Stimulated activated CD4-positive, alpha-beta T cell treated with anti-CD3 and anti-CD28 coated beads, TNF-alpha, amount 100 ng/mL, for 4 hours (primary cell): ENCODE results near the gene PDPR.
"Not testable (repeated sequence)": the region's sequence is repeated elsewhere in the genome, so short reads cannot be mapped to it uniquely, and the experiment has no call there.

Experiments
- DNase-seq, 3 experiments: peaks; one replicate each; pipeline ENCODE4 v3.0.0-alpha.2; 2020; ENCODE audit warnings: low read depth in 3 of 3

PDPR gene

DNA sequence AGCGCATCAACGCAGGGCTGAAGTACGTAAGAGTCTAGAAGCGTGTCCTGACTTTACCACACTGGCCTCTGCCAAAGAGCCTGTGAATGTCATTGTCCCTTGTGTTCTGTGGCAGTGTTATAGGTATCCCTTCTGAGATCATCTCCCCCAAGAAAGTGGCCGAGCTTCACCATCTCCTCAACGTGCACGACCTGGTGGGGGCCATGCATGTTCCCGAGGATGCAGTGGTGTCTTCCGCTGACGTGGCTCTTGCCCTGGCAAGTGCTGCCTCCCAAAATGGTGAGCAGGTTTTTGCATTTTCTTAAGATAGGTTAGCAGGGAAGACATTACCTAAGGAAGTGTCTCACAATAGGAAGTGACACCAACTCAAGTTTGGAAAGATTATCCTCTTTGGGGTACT, 14.7 kb downstream of the PDPR start:
- not testable (repeated sequence) for DNase-seq

DNA sequence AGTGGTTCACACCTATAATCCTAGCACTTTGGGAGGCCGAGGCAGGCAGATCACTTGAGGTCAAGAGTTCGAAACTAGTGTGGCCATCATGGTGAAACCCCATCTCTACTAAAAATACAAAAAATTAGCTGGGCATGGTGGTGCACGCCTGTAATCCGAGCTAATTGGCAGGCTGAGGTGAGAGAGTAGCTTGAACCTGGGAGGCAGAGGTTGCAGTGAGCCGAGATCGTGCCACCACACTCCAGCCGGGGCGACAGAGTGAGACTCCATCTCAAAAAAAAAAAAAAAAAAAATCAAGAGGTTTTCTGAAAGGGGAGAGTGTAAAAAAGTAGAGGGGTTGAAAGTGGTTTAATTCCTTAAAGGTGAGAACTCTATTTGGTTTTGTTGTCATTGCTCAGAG, 21.7 kb downstream of the PDPR start:
- not testable (repeated sequence) for DNase-seq

- DNase-seq = not testable (repeated sequence)
Observed at GRCh38 chr16:70136595-70136994, 22.5 kb downstream of the PDPR start.

DNA sequence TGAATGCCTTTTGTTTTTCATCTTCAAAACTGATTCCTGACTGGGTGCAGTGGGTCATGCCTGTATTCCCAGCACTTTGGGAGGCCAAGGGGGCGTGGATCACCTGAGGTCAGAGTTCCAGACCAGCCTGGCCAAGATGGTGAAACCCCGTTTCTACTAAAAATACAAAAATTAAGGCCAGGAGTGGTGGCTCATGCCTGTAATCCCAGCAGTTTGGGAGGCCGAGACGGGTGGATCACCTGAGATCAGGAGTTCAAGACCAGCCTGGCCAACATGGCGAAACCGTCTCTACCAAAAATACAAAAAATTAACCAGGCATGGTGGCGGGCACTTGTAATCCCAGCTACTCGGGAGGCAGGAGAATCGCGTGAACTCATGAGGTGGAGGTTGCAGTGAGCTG, 28.6 kb downstream of the PDPR start:
- not testable (repeated sequence) for DNase-seq

GRCh38 chr16:70143231-70143895, 29.2 kb downstream of the PDPR start:
- not testable (repeated sequence) for DNase-seq

- not testable (repeated sequence) for DNase-seq
Observed at GRCh38 chr16:70147853-70148252, 33.7 kb downstream of the PDPR start.

DNA sequence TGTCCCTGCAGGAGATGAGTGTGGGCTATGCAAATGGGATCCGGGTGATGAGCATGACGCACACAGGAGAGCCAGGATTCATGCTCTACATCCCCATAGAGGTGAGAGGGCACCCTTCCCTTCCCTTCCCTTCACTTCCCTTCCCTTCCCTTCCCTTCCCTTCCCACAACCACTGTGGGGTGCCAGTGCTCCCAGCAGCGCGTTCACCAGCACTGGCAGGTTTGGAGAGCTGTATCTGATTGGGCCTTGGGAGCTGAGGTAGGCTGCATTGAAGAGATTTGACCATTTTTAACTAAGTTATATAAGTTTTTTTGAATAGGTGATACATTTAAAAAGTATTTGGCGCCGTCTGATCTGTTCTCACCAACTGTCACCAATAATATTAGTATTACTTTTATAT, 34.3 kb downstream of the PDPR start:
- DNase-seq = not testable (repeated sequence)

DNA sequence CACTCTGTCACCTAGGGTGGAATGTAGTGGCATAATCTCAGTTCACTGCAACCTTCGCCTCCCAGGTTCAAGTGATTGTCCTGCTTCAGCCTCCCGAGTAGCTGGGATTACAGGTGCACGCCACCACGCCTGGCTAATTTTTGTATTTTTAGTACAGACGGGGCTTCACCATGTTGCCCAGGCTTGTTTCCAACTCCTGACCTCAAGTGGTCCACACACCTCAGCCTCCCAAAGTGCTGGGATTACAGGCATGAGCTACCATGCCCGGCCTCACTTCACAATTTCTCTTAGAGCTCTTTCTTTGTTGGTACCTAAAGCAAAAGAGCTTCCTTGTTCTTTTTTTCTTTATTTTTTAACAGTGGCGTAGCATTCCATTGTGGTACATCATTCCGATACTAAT, 35.2 kb downstream of the PDPR start:
- DNase-seq = not testable (repeated sequence)

- no peak for DNase-seq
Observed at GRCh38 chr16:70151391-70151790, 37.3 kb downstream of the PDPR start.

DNA sequence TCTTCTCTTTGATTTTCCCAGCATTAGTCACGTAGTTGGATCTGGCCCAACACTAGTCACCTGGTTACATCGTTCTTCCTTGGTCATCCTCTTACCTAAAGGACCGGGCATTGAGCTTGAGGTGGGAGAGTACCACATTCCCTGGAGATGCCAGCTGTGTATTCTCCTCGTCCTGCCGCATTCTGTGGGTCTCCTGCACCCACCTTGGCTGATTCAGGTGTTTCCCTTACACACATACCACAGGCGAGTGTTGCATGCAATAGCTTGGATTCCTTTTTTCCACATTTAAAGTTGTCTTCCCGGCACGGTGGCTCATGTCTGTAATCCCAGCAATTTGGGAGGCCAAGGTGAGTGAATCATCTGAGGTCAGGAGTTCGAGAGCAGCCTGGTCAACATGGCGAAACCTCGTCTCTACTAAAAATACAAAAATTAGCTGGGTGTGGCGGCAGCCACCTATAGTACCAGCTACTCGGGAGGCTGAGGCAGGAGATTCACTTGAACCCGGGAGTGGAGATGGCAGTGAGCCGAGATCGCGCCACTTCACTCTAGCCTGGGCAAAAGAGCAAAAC, 37.9 kb downstream of the PDPR start:
- no peak for DNase-seq

GRCh38 chr16:70152578-70153302, 38.6 kb downstream of the PDPR start:
- no peak for DNase-seq

- not testable (repeated sequence) for DNase-seq
Observed at GRCh38 chr16:70154736-70155135, 40.6 kb downstream of the PDPR start.

DNA sequence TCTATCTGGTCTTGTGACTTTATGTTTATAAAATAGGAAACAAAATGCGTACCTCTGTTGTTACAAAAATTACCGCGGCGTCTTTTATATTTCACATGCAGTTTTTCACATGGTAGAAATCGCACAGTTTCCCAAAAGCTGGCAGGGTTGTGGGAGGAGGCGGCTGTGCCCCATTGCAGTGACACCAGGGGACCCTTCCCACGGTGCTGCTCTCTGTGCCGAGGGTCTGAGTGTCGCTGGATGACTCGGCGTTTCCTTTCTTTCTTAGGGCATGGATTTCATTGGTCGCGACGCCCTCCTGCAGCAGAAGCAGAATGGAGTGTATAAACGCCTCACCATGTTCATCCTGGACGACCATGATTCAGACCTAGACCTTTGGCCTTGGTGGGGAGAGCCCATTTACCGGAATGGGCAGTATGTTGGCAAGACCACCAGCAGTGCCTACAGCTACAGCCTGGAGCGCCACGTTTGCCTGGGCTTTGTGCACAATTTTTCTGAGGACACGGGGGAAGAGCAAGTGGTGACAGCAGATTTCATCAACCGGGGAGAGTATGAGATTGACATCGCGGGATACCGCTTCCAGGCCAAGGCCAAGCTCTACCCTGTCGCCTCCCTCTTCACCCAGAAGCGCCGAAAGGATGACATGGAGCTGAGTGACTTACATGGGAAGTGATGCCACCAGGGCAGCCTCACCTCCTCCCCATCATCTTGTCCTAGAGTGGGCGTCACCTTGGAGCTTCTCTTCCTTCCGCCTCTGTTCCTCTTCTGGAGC, 42.3 kb downstream of the PDPR start:
- no peak for DNase-seq

- DNase-seq = no peak
Observed at GRCh38 chr16:70157105-70157476, 43.0 kb downstream of the PDPR start.

GRCh38 chr16:70157477-70158260, 43.5 kb downstream of the PDPR start:
- no peak for DNase-seq

DNA sequence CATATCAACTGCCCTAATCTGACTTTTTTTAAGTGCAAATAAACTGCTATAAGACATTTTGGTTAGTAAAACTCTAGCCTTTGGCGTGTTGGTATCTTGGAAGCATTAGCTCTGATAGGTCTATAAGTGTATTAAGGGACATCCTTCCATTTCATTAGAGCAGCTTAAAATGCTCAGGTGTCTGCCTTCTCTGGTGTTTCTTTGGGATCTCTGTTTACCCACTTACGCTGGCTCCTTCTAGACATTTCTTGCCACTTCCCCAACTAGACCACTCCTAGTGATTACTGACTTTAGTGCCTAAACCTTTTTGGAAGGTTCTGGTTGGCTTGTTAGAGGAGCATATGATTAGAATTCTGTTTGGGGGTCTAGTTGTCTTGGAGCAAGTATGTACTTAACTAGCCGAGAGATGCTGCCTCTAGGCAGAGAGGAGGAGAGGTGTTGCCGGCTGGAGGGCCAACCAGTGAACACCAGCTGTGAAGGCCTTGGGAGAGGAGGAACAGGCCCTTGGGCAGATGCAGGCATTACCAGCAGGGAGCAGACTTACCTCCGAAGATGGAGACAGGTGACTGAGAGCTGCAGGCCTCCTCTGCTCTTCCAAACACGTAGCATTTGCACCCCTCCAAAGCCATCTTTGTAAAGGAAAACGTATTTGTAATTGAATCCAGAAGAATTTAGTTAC, 44.3 kb downstream of the PDPR start:
- no peak for DNase-seq

DNA sequence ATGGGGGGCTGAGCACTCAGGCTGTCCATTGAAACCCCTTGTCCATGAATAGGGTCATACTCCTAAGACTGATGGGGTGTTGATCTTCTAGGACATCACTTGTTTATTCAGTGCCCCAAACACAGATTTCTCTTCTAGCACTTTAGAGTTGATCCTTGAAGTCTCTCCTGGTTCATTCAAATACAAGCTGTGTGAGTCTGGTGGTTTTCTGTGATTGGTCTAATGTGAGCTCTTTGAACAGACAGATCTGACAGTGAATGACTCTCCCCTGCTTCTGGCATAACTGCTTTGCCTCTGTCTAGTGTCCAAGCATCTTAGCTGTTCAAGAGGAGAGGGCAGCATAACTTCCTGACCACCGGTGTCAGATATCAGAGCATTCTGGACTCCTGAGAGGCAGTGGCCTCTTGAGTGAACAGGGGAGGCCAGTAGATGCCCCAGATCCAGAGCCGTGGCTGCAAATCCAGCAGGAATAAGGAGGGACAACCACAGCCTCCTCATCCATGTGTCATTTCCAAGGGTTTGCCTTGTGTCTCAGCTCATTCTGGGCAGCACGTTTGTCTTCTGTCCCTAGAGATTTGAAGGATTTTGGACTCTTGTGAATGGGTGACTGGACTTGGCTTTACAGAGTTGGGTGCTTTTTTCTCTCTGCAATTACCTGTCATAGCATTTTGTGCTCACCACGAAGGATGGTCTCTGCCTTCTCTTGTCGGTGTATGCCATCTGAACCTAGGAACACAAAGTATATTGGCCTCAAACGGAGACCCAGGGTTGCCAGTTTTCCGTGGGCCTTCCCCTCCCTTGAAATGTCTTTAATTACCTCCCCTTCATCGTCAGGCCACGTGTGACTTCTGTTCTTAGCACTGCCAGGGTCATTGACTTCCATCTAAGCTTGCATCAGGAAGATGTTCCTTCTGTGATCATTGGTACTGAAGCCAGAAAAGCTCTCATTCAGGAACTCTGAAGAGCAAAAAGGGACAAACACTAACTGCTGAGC, 45.5 kb downstream of the PDPR start:
- DNase-seq = no peak

GRCh38 chr16:70160388-70160787, 46.3 kb downstream of the PDPR start:
- no peak for DNase-seq

- no peak for DNase-seq
Observed at GRCh38 chr16:70160821-70161220, 46.7 kb downstream of the PDPR start.

DNA sequence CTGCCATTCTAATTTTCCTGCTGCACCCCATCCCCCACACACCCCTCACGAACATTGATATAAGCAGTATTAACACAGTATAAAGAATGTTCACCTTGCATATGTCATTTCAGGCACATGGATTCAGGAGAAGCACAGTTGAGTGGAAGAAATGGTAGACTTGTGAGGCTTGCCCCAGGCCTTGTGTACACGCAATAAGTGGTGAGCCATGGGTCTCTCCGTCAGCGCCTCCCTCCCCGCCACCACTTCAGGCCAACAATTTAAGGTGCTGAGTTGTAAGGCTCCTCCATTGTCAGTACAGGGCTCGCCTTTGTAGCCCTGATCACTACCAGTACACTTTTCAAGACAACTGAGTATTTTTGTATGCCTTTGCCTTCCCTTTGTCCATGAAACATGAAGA, 47.2 kb downstream of the PDPR start:
- DNase-seq = no peak
